GF-D8 (cell line): Measurements from ENCODE around the gene SLX9.
"Not testable (repeated sequence)": the region's sequence is repeated elsewhere in the genome, so short reads cannot be mapped to it uniquely, and the experiment has no call there.

ENCODE experiments used
- DNase-seq: peaks from one replicate; lab custom pipeline; 2025; lab: John Stamatoyannopoulos, UW

SLX9 gene

GRCh38 chr21:45019887-45020537 lies 80.2 kb downstream of the SLX9 start:
- DNase-seq: no peak

GRCh38 chr21:45020629-45021427 lies 81.0 kb downstream of the SLX9 start:
- DNase-seq: no peak

GRCh38 chr21:45021428-45022347 lies 81.9 kb downstream of the SLX9 start:
- no peak for DNase-seq

- no peak for DNase-seq
Observed at GRCh38 chr21:45022348-45022675, 82.5 kb downstream of the SLX9 start.

- no peak for DNase-seq
Observed at GRCh38 chr21:45022736-45023135, 82.9 kb downstream of the SLX9 start.

GRCh38 chr21:45024516-45024915 lies 84.7 kb downstream of the SLX9 start:
- DNase-seq: not testable (repeated sequence)

- DNase-seq: no peak
Observed at GRCh38 chr21:45026066-45026745, 86.4 kb downstream of the SLX9 start.
